B cell (primary cell): ENCODE results near the gene RAD51B. TPM values are rescaled to one million over a fixed set of nuclear protein-coding genes. Genes with fewer than 3 reads are reported as not detected.

Experiments used
- ATAC-seq: fragments of 200-7000 bp; cut with Tn5 transposase; one replicate; pipeline ENCODE4 v1.10.0; 2021; ENCODE audit warnings: low read depth, mild to moderate bottlenecking, moderate number of reproducible peaks, moderate library complexity
- CTCF ChIA-PET: fragments of 350-600 bp; sonication (Branson Sonifier 250); formaldehyde crosslinking; loops from one replicate; lab custom pipeline; 2021; ENCODE audit warnings: antibody characterized with exemption, inconsistent platforms; lab: Charles Lee
- POLR2A ChIA-PET: fragments of 350-600 bp; sonication (Branson Sonifier 250); formaldehyde crosslinking; loops from one replicate; lab custom pipeline; 2021; ENCODE audit warnings: antibody characterized with exemption; lab: Charles Lee
- DNase-seq: peaks from one replicate; pipeline ENCODE4 v3.0.0; 2013
- H2AFZ ChIP-seq: 2 replicates; pipeline ENCODE4 v1.6.1; 2012; ENCODE audit warnings: mild to moderate bottlenecking, low read depth, low read length; ENCODE audit not compliant: insufficient read depth, poor library complexity, severe bottlenecking
- H3K27ac ChIP-seq, 2 donors: 1 replicate in 1 of 2; 2 replicates in 1 of 2; pipeline ENCODE4 v1.5.1; 2012 to 2013; ENCODE audit warnings: low read length in 2 of 2, mild to moderate bottlenecking in 2 of 2, moderate library complexity in 1 of 2
- H3K27me3 ChIP-seq, 4 experiments: fragments of 200-600 bp in 1 of 4; sonication (generic) in 1 of 4; replicated peaks in 1 of 4; 1 replicate in 2 of 4; 2 replicates in 2 of 4; pipeline versions ENCODE4 v1.6.1 to v1.7.0; 2013 to 2016; ENCODE audit warnings: low read length in 3 of 4, mild to moderate bottlenecking in 2 of 4, mixed read lengths in 1 of 4, moderate library complexity in 1 of 4; ENCODE audit not compliant: insufficient read depth in 4 of 4, control insufficient read depth in 3 of 4; ENCODE audit errors: control extremely low read depth in 1 of 4
- H3K36me3 ChIP-seq, 2 experiments: replicated peaks in 1 of 2; 1 replicate in 1 of 2; 2 replicates in 1 of 2; pipeline versions ENCODE4 v1.6.1 to v1.7.1; 2013; ENCODE audit warnings: low read length in 1 of 2; ENCODE audit not compliant: insufficient read depth in 2 of 2, control insufficient read depth in 1 of 2; ENCODE audit errors: control extremely low read depth in 1 of 2, extremely low read depth in 1 of 2
- H3K4me1 ChIP-seq, 2 donors: fragments of 200-600 bp in 1 of 2; sonication (generic) in 1 of 2; 1 replicate in 1 of 2; 2 replicates in 1 of 2; pipeline versions ENCODE4 v1.5.1 to v1.6.1; 2013 to 2017; ENCODE audit warnings: low read length in 2 of 2; ENCODE audit not compliant: control insufficient read depth in 2 of 2, insufficient read depth in 2 of 2
- H3K4me2 ChIP-seq: replicated peaks from 2 replicates; pipeline ENCODE3; 2012; ENCODE audit warnings: mild to moderate bottlenecking, low read depth, low read length; ENCODE audit not compliant: poor library complexity, severe bottlenecking
- H3K4me3 ChIP-seq, 5 experiments: fragments of 200-600 bp in 1 of 5; sonication (generic) in 1 of 5; 1 replicate in 3 of 5; 2 replicates in 2 of 5; pipeline versions ENCODE4 v1.5.1 to v1.7.0; 2011 to 2016; ENCODE audit warnings: low read length in 4 of 5, mild to moderate bottlenecking in 4 of 5, low read depth in 2 of 5, control low read depth in 1 of 5, moderate library complexity in 1 of 5; ENCODE audit not compliant: insufficient read depth in 1 of 5; ENCODE audit errors: control extremely low read depth in 1 of 5, extremely low read depth in 1 of 5
- H3K79me2 ChIP-seq: fragments of 200-600 bp; sonication (generic); one replicate; pipeline ENCODE4 v1.6.0; 2016; ENCODE audit warnings: low read length; ENCODE audit not compliant: control insufficient read depth, insufficient read depth
- H3K9ac ChIP-seq: fragments of 200-600 bp; sonication (generic); 2 replicates; pipeline ENCODE4 v1.6.1; 2017; ENCODE audit warnings: mild to moderate bottlenecking, low read length, moderate library complexity
- H3K9me3 ChIP-seq, 3 donors: one replicate each; pipeline versions ENCODE4 v1.6.1 to v1.7.1; 2013; ENCODE audit warnings: low read length in 2 of 3; ENCODE audit not compliant: control insufficient read depth in 2 of 3, insufficient read depth in 1 of 3; ENCODE audit errors: control extremely low read depth in 1 of 3
- H4K20me1 ChIP-seq: 2 replicates; pipeline ENCODE4 v1.6.0; 2012; ENCODE audit warnings: mild to moderate bottlenecking, low read length; ENCODE audit not compliant: insufficient read depth, control insufficient read depth, poor library complexity, severe bottlenecking
- H3K27ac Mint-ChIP-seq: one replicate; pipeline ENCODE4 v1.8.0; 2021; ENCODE audit warnings: mixed read lengths
- H3K27me3 Mint-ChIP-seq: one replicate; pipeline ENCODE4 v1.8.0; 2021; ENCODE audit warnings: mixed read lengths
- H3K4me1 Mint-ChIP-seq: one replicate; pipeline ENCODE4 v1.8.0; 2021; ENCODE audit warnings: mixed read lengths
- H3K4me3 Mint-ChIP-seq: one replicate; pipeline ENCODE4 v1.8.0; 2021; ENCODE audit warnings: mixed read lengths
- H3K9me3 Mint-ChIP-seq: one replicate; pipeline ENCODE4 v1.8.0; 2022; ENCODE audit warnings: mixed read lengths; ENCODE audit not compliant: insufficient read depth
- EZH2 ChIP-seq: IDR thresholded peaks from 2 replicates; pipeline ENCODE4 v1.6.1; 2012; ENCODE audit warnings: borderline replicate concordance, low read depth, mild to moderate bottlenecking, moderate library complexity, low read length; ENCODE audit not compliant: insufficient read depth, poor library complexity, severe bottlenecking
- WGBS: methylation state at CpG from one replicate; pipeline ENCODE4 v1.1.5; 2013; ENCODE audit warnings: missing lambda C conversion rate; ENCODE audit not compliant: insufficient coverage; 5-methylcytosine and 5-hydroxymethylcytosine counted together
- intact Hi-C: fragments of 100-400 bp; cut with micrococcal nuclease; formaldehyde crosslinking; loops from one replicate; pipeline ENCODE4 v1.10.0; 2022
- polyA plus RNA-seq: library from polyadenylated mRNA; depleted of rRNA; stranded (reverse); fragments of >200 nt; gene quantifications from 2 replicates; pipeline ENCODE4 v1.2.3, GENCODE V29; 2012
- total RNA-seq, 2 donors: library from RNA; stranded (reverse); fragments of 120-200 nt in 1 of 2; gene quantifications; 1 replicate in 1 of 2; 2 replicates in 1 of 2; pipeline versions ENCODE4 v1.2.3 to v1.2.4, GENCODE V29; 2013 to 2022
- TF ChIP-seq, protein P1 (sequence below): fragments of 200-600 bp; IDR thresholded peaks from one replicate; pipeline ENCODE4 v1.8.0; 2022; ENCODE audit warnings: antibody characterized with exemption, mild to moderate bottlenecking

The RAD51B gene
- total and polyA plus RNA-seq, 2 donors (not counting 1 experiment from before 2014, with no cell fraction given): 6.5 to 60.6 TPM

GRCh38 chr14:68719634-68720384, 900.2 kb downstream of the RAD51B start:
- no peak overlapping the region for H3K4me3 Mint-ChIP-seq
- CTCF ChIA-PET: interaction anchor here (0.6 to 1.1 kb wide), 3 partner anchors 10 to 97 kb away, joined by 3 to 4 read pairs (median 3); no protein-coding TSS in a partner anchor
- Histone ChIP-seq H2AFZ (no peak overlapping the region), H3K36me3 (no peaks in the 10 kb centered on the region), H3K9me3 (no peaks in the 10 kb centered on the region), H3K4me2 (no peak overlapping the region), H3K27ac (no peak overlapping the region), H3K27me3 (no peaks in the 10 kb centered on the region), H3K9ac (no peak overlapping the region), H3K4me1 (peaks cover 0 to 3% of the 10 kb centered on the region in 2 donors), H3K4me3 (no peak overlapping the region), H3K79me2 (no peaks in the 10 kb centered on the region), H4K20me1 (no peaks in the 10 kb centered on the region)
- intact Hi-C loops: no loop called here
- 80% methylated on average over 1 of the region's 5 CpGs for WGBS
- peaks cover 8% of the 10 kb centered on the region for H3K9me3 Mint-ChIP-seq
- peaks cover 21% of the 10 kb centered on the region for H3K4me1 Mint-ChIP-seq
- H3K27me3 Mint-ChIP-seq: no peaks in the 10 kb centered on the region
- DNase-seq (no peak), ATAC-seq (no peak)
- TF ChIP-seq, protein P1, sequence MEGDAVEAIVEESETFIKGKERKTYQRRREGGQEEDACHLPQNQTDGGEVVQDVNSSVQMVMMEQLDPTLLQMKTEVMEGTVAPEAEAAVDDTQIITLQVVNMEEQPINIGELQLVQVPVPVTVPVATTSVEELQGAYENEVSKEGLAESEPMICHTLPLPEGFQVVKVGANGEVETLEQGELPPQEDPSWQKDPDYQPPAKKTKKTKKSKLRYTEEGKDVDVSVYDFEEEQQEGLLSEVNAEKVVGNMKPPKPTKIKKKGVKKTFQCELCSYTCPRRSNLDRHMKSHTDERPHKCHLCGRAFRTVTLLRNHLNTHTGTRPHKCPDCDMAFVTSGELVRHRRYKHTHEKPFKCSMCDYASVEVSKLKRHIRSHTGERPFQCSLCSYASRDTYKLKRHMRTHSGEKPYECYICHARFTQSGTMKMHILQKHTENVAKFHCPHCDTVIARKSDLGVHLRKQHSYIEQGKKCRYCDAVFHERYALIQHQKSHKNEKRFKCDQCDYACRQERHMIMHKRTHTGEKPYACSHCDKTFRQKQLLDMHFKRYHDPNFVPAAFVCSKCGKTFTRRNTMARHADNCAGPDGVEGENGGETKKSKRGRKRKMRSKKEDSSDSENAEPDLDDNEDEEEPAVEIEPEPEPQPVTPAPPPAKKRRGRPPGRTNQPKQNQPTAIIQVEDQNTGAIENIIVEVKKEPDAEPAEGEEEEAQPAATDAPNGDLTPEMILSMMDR: no peak
- TF ChIP-seq EZH2: no peak
- POLR2A ChIA-PET: no interaction called here
- H3K27ac Mint-ChIP-seq: no peak overlapping the region

DNA sequence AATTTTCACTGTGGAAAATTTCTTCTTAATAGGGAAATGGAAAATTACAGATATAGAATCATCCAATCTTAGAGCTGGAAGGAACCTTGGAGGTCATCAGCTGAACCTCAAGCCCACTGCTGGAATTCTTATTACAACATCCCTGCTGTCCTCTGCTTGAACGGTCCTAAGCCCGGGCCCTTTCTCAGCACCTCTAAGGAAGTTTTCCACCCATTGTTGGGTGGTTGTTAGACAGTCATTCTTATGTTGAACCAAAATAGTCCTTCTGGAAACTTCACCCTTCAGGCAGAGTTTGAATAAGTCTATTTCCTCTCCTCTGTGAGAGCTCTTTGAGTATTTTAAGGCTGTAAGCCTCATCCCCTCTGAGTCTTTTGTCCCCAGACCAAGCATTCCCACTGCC, 902.6 kb downstream of the RAD51B start:
- no peak overlapping the region for H2AFZ ChIP-seq
- DNase-seq (no peak), ATAC-seq (no peak)
- H3K79me2 ChIP-seq: no peaks in the 10 kb centered on the region
- no peak overlapping the region for H3K4me3 Mint-ChIP-seq
- H3K4me3 ChIP-seq: no peak overlapping the region
- H3K9me3 ChIP-seq: no peaks in the 10 kb centered on the region
- H3K9ac ChIP-seq: no peak overlapping the region
- ChIA-PET POLR2A (no interaction called here), CTCF (no interaction called here)
- no peak for TF ChIP-seq EZH2
- TF ChIP-seq, protein P1: no peak
- no CpG with 5 or more reads among the region's 2 CpGs for WGBS
- no peak overlapping the region for H3K27ac Mint-ChIP-seq
- peaks cover 8% of the 10 kb centered on the region for H3K9me3 Mint-ChIP-seq
- H4K20me1 ChIP-seq: no peaks in the 10 kb centered on the region
- H3K4me2 ChIP-seq: no peak overlapping the region
- H3K27me3 ChIP-seq: no peaks in the 10 kb centered on the region
- no peaks in the 10 kb centered on the region for H3K27me3 Mint-ChIP-seq
- intact Hi-C loops: no loop called here
- H3K4me1 ChIP-seq: peaks cover 7 to 13% of the 10 kb centered on the region in 2 donors
- peaks cover 30% of the 10 kb centered on the region for H3K4me1 Mint-ChIP-seq
- H3K36me3 ChIP-seq: no peaks in the 10 kb centered on the region
- no peak overlapping the region for H3K27ac ChIP-seq
